NB4 (cell line): ENCODE results near the gene HDGFL3.

Source experiments
- DNase-seq: peaks from one replicate; pipeline ENCODE4 v3.0.0; 2010; ENCODE audit warnings: low read depth
- H3K4me3 ChIP-seq: one replicate; pipeline ENCODE4 v1.5.1; 2011; ENCODE audit warnings: mild to moderate bottlenecking, low read depth, low read length, moderate library complexity
- MYC ChIP-seq: IDR thresholded peaks from 2 replicates; pipeline ENCODE4 v1.6.1; 2011; ENCODE audit warnings: low read depth, low read length
- POLR2A ChIP-seq: IDR thresholded peaks from 2 replicates; pipeline ENCODE4 v1.6.1; 2011; ENCODE audit warnings: mild to moderate bottlenecking; ENCODE audit not compliant: insufficient read length; ENCODE audit errors: extremely low read depth
- TF ChIP-seq, protein P1 (sequence below): IDR thresholded peaks from one replicate; pipeline ENCODE4 v1.5.1; 2012; ENCODE audit warnings: low read depth, low read length
- TF ChIP-seq, protein P2 (sequence below): IDR thresholded peaks from 2 replicates; pipeline ENCODE4 v1.6.1; 2011; ENCODE audit warnings: low read depth, low read length

HDGFL3 gene

DNA sequence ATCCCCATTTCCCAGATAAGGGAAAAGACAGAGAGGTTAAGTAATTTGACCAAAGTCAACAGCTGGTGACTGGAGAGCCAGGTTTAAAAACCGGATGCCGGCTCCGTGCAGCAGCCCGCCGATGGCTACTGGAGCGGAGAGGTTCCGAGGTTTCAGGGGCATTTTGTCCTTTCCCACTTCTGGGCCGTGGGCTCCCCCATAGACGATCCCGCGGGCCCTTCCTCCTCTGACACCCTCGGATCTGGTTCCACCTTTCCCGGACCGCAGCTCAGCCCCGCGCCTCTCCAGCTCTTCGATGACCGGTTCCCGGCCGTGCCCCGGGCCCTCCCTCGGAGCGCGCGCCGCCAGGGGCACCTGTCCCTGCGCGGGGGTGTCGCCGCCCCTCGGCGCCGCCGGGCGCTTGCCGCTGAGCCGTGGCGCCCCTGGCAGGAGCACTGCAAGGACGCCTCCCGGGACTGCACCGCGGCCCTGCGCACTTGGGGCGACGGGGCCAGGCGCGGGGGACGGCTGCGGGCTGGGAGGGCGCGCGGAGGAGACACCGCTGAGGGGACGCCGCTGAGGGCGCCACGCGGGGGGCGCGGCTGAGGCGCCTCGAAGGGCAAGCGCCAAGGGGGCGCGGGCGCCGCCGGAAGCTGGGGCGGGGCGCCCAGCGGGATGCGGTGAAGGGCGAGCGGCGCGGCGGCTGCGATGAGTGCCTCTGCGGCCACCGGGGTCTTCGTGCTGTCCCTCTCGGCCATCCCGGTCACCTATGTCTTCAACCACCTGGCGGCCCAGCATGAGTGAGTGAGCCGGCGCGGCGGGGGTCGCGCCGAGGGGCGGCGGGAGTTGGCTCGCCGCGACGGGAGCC is 100.4 kb downstream of the HDGFL3 start, which contains the start of gene TM6SF1:
Gene TM6SF1, plus strand, starts transcription at position 652 of the 847 bp plus-strand sequence. Its CDS starts 36 bp downstream, at position 688.
- DNase-seq, result peak; percentile 61
- H3K4me3 ChIP-seq, result peak within 1 kb of the TSS; percentile 49
- TF ChIP-seq MYC (no peak), POLR2A (no peak)
- TF ChIP-seq, protein P1, sequence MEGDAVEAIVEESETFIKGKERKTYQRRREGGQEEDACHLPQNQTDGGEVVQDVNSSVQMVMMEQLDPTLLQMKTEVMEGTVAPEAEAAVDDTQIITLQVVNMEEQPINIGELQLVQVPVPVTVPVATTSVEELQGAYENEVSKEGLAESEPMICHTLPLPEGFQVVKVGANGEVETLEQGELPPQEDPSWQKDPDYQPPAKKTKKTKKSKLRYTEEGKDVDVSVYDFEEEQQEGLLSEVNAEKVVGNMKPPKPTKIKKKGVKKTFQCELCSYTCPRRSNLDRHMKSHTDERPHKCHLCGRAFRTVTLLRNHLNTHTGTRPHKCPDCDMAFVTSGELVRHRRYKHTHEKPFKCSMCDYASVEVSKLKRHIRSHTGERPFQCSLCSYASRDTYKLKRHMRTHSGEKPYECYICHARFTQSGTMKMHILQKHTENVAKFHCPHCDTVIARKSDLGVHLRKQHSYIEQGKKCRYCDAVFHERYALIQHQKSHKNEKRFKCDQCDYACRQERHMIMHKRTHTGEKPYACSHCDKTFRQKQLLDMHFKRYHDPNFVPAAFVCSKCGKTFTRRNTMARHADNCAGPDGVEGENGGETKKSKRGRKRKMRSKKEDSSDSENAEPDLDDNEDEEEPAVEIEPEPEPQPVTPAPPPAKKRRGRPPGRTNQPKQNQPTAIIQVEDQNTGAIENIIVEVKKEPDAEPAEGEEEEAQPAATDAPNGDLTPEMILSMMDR, result no peak
- TF ChIP-seq, protein P2, sequence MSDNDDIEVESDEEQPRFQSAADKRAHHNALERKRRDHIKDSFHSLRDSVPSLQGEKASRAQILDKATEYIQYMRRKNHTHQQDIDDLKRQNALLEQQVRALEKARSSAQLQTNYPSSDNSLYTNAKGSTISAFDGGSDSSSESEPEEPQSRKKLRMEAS, result no peak

DNA sequence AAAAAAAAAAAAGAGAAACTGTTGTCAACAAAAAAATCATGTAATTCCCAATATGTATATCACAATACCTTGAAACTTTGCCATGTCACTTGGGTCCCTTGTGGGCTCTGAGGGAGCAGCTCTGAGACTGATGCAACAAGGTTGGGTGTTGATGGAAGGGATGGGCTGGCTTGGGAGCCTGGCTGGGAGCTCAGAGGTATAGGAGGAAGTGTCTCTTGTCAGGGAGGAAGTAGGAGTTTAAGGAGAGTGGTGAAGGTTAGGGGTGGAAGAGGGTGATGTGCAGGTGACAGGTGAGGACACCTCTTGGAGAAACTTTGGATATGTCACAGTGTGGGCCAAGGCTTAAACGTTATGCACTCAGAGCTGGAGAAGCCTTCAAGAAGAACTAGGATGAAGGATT is 102.2 kb downstream of the HDGFL3 start:
- peak; percentile 40 for DNase-seq
- no peak overlapping the region for H3K4me3 ChIP-seq
- TF ChIP-seq, protein P2, result no peak
- TF ChIP-seq POLR2A, result no peak
- TF ChIP-seq, protein P1, result no peak
- TF ChIP-seq MYC, result no peak

DNA sequence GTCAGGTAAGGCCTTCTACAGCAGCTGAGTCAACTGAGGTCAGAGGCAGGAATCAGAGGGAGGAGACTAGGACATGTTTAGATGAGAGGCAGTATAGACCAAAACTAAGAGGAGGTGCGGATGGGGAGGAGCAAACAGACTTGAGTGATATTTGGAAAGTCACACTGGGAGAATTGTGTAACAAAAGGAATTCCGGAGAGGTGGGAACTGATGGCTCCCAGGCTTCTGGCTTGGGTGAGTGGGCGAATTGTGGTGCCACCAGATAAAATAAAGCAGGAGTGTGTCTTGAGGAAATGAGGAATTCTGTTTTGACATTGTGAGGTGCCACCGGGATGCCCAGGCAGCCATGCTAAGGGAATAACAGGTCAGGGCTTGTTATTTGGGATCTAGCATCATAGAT is 103.5 kb downstream of the HDGFL3 start:
- no peak overlapping the region for H3K4me3 ChIP-seq
- DNase-seq, result no peak
- no peak for TF ChIP-seq POLR2A
- TF ChIP-seq, protein P2, result no peak
- no peak for TF ChIP-seq MYC
- TF ChIP-seq, protein P1, result no peak

DNA sequence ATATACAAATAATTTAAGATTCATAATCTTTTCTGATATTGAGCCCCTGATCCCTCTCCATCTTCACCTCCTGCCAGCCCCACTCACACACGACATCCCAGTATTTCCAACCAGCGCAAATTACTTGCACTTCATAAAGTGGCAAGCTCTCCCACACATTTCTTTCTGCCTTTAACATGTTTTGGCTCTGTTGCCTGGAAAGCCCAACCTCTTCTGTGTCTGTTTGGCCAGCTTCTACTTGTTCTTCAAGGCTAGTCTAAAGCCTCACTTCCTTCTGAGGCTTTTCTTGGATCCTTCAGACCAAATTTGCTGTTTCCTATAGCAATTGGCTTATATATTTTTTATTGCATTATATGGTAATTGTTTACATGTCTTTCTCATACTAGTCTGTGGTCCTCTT is 105.3 kb downstream of the HDGFL3 start:
- no peak overlapping the region for H3K4me3 ChIP-seq
- no peak for DNase-seq
- TF ChIP-seq, protein P2, result no peak
- TF ChIP-seq, protein P1, result no peak
- no peak for TF ChIP-seq POLR2A
- no peak for TF ChIP-seq MYC

DNA sequence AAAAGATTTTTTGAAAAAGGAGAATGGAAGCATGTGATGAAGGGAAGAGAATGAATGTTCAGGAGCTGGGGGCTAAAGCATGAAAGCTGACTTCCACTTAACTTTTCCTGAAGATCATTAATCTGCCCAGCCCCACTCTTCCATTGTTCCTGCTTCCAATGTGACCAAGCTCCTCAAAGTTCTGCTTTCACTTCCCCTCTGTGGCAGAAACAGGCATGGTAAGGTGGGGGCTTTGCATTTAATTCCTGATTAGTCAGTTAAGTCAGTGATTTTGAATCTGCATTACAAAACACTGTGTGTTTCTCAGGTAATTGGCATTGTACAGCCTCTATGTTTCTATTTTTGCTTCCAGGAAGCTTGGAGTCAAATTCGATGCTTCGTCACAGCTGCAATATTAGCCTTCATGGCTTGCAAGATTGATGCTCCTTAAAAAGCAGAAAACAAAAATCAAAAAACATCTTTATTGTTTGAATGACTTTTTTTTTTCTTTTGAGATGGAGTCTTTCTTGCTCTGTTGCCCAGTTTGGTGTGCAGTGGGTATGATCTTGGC is 107.5 kb downstream of the HDGFL3 start:
- DNase-seq, result peak; percentile 36
- TF ChIP-seq, protein P2, result no peak
- TF ChIP-seq MYC (no peak), POLR2A (no peak)
- TF ChIP-seq, protein P1, result no peak
- no peak overlapping the region for H3K4me3 ChIP-seq
